Epidermal melanocyte (primary cell): ENCODE results near the gene NLRP4.
"Not testable (repeated sequence)": the region's sequence is repeated elsewhere in the genome, so short reads cannot be mapped to it uniquely, and the experiment has no call there.

Source experiments
- DNase-seq: peaks from one replicate; pipeline ENCODE4 v3.0.0; 2011; ENCODE audit warnings: low spot score; ENCODE audit not compliant: insufficient read length

Gene NLRP4

GRCh38 chr19:55877211-55877610 lies 40.9 kb downstream of the NLRP4 start:
- DNase-seq: no peak

DNA sequence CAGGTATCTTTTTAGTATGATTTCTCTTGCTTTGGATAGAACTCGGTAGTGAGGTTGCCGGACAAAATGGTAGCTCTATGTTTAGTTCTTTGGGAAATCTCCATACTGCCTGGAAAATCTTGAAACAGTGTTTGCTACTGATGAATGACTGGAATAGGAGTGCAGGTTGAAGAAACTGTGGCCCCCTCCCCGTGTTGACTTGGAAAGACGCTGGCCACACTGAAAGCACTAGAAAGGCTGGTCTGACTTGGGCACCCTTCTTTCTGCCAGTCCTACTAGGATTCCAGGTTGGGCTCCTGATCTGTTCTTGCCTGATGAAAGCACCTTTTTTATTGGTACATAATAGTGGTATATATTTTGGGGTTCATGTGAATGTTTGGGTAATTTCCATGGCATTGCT lies 46.3 kb downstream of the NLRP4 start:
- DNase-seq: no peak

- DNase-seq: no peak
These were observed 62.6 kb downstream of the NLRP4 start for GRCh38 chr19:55898911-55899310.

DNA sequence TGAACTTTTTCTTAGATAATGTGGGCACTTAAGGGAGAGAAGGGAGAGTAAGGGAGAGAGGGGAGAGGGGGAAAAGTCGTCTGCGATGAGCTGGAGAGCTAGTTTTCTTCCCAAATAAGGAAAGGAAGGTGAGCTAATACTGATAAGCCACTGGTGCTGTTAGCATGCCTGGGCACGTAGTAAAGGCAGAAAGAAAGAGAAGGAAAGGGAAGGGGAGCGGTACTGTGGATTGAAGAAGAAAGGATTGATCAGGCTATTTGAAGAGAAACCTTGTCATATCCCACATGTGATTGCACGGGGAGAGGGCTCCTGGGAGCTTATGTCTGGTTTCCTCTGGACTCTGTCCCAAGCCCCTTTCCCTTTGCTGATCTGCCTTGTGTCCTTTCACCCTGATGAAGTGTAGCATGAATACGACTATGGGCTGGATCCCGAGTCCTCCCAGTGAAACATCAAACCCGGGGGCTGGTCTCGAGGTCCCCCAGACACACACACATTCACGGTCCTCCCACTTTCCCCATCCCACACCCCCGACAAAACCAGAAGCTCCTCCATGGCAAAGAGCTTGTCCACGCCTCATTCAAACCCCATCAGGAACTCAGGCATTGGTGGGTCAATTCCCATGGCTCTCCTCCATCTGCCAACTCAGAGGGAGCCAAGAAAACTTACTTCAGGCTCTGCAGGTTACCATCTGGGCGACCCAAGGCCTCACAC lies 65.2 kb downstream of the NLRP4 start:
- DNase-seq: no peak

- no peak for DNase-seq
These were observed 65.9 kb downstream of the NLRP4 start for GRCh38 chr19:55902080-55902751.

- no peak for DNase-seq
These were observed 70.9 kb downstream of the NLRP4 start for GRCh38 chr19:55907286-55907685.

DNA sequence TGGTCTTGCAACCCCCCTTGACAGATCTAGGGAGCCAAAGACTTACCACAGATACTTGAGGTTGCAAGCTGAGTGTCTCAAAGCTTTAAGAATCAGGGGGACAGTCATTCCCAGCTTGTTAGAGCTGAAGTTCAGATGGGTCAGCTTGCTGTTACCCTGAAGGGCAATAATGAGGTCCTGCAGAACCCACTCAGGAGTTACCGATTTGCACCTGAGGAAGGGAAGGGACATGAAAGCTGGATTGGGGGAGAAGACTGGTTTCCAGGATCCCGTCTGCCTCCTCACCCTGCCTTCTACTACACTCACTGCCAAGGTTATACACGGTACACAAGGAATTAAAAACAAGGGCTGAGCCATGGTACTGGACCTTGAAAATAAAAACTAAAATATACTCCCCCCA lies 71.4 kb downstream of the NLRP4 start:
- no peak for DNase-seq

DNA sequence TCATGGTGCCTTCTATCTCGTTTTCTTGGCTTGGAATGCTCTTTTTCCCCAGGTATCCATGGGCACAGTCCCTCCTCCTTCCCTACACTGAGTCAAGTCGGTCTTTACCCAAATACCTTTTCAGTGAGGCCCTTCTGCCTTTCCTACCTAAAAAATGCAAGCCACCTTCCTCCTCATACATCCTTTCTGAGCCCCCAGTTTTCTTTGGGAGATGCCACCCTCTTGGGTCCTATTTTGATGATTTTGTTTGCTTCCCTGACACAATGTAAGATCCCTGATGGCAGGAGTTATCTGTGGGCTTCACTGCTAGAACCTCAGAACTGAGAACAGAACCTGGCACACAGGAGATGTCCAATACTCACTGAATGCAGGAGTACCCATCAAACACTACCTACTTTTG lies 73.5 kb downstream of the NLRP4 start:
- no peak for DNase-seq

DNA sequence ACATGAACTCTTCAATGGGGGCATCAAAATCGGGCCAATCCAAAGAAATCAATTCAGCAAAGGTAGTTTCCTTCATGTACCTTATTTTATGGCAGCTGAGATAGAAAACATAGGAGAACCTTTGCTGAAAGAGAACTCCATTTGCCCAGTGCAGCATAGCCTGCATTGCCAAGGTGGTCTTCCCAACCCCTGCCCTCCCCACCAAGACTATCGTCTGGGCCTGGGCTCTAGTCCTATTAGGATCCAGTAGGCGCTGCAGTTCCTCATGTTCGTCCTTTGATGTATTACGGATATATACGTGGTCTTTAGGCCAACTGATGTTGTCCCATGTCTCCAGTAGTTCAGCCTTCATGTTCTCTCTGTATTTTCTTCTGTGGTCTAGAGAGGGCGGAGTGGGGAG lies 76.6 kb downstream of the NLRP4 start:
- no peak for DNase-seq

DNA sequence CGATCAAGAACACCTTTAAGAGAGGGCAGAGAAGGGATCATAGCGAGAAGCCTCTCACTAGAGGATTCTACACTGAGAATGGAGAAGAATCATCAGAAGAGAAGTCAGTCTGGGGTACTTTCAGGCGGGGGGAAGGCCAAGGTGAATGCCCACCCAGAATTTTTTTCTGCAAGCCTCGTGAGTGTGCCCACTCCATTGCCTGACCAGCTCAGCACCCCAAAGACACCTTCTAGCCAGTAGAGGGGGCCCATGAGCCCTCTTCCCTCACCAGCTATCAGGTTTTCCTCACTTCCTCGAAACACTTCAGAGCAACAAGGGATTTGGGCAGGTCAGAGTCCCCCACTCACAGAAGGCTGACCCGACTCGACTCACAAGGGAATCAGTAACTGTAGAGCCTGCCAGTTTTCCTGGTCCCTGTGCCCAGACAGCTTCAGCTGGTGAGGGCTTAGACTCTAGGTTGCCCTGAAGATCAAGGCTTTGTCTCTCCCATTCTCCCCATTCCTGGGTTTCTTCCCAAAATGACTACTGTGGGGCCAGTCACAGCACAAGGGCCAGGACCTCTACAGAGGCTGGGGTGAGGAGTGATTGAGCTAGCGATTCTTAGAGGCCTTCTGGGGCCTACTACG lies 77.4 kb downstream of the NLRP4 start:
- DNase-seq: no peak

DNA sequence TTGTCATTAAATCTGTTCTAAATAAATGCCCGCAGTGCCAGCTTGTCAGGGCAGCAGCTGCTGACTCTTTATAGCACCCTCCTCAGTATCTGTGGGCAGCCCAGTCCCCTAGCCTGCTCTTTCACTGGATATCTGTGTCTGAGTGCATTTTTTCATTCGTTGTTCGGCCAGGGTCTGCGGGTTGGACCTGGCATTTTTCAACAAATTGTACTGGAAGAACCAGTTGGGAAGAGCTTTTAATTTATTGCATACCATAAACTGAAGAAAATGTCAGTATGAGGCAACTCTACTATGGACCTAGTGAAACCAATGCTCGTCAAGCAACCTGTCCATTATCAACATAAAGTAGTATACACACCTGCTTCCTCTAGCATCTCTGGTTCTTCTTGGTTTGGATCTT lies 87.2 kb downstream of the NLRP4 start:
- no peak for DNase-seq

- DNase-seq: no peak
These were observed 91.7 kb downstream of the NLRP4 start for GRCh38 chr19:55927991-55928390.

GRCh38 chr19:55929258-55929657 lies 92.9 kb downstream of the NLRP4 start:
- DNase-seq: not testable (repeated sequence)

GRCh38 chr19:55930996-55931515 lies 94.7 kb downstream of the NLRP4 start:
- DNase-seq: no peak
